HepG2 (cell line): ENCODE measurements around the gene SULT4A1. TPM values are rescaled to one million over a fixed set of nuclear protein-coding genes. Genes with fewer than 3 reads are reported as not detected.

Experiments
- GTF3A ChIP-seq: sonication (generic); formaldehyde crosslinking; conservative IDR thresholded peaks from 2 replicates; pipeline ENCODE4 v1.4.0; 2020; ENCODE audit warnings: mild to moderate bottlenecking, missing genetic modification reagents
- HNRNPLL ChIP-seq: fragments of 200-400 bp; formaldehyde crosslinking; IDR thresholded peaks from 2 replicates; pipeline ENCODE4 v1.6.1; 2017; ENCODE audit warnings: mild to moderate bottlenecking, low read depth, low read length; ENCODE audit not compliant: poor library complexity, severe bottlenecking
- JUND ChIP-seq: sonication (generic); formaldehyde crosslinking; IDR thresholded peaks from 2 replicates; pipeline ENCODE4 v1.8.0; 2022; ENCODE audit warnings: mild to moderate bottlenecking, missing genetic modification reagents
- KMT2A ChIP-seq: sonication (generic); formaldehyde crosslinking; IDR thresholded peaks from 2 replicates; pipeline ENCODE4 v1.4.0; 2020; ENCODE audit warnings: missing genetic modification reagents
- NCOR1 ChIP-seq: fragments of 200-600 bp; sonication (generic); IDR thresholded peaks from 2 replicates; pipeline ENCODE4 v1.7.0; 2017; ENCODE audit warnings: antibody characterized with exemption, low read length, borderline replicate concordance
- NFE2L2 ChIP-seq: fragments of 150-350 bp; IDR thresholded peaks from 2 replicates; pipeline ENCODE4 v1.6.1; 2014; ENCODE audit warnings: low read length
- RBM39 ChIP-seq: fragments of 200-400 bp; formaldehyde crosslinking; IDR thresholded peaks from one replicate; pipeline ENCODE4 v1.6.1; 2018; ENCODE audit warnings: antibody characterized with exemption, mild to moderate bottlenecking, low read depth, low read length; ENCODE audit not compliant: poor library complexity, severe bottlenecking
- ZNF10 ChIP-seq: sonication (generic); formaldehyde crosslinking; IDR thresholded peaks from 2 replicates; pipeline ENCODE4 v1.4.0; 2020; ENCODE audit warnings: mild to moderate bottlenecking, low read depth, missing genetic modification reagents, borderline replicate concordance
- ZNF142 ChIP-seq: sonication (generic); formaldehyde crosslinking; IDR thresholded peaks from 2 replicates; pipeline ENCODE4 v1.4.0; 2020; ENCODE audit warnings: missing genetic modification reagents
- ZNF224 ChIP-seq: sonication (generic); formaldehyde crosslinking; IDR thresholded peaks from 2 replicates; pipeline ENCODE4 v1.5.0; 2020; ENCODE audit warnings: mild to moderate bottlenecking, missing genetic modification reagents
- ZNF24 ChIP-seq: fragments of 450-650 bp; IDR thresholded peaks from 2 replicates; pipeline ENCODE4 v1.6.1; 2017; ENCODE audit warnings: antibody characterized with exemption, mild to moderate bottlenecking
- ZNF264 ChIP-seq: sonication (generic); formaldehyde crosslinking; IDR thresholded peaks from 2 replicates; pipeline ENCODE4 v1.4.0; 2020; ENCODE audit warnings: missing genetic modification reagents
- ZNF713 ChIP-seq: sonication (generic); formaldehyde crosslinking; IDR thresholded peaks from 2 replicates; pipeline ENCODE4 v1.4.0; 2020; ENCODE audit warnings: mild to moderate bottlenecking, missing genetic modification reagents
- polyA plus RNA-seq, 8 experiments: library from polyadenylated mRNA; depleted of rRNA in 3 of 8; stranded (reverse) in 7 of 8; unstranded in 1 of 8; fragments of >200 nt; fragmentation: Illumina TruSeq in 4 of 8; extraction: Trizol in 4 of 8; gene quantifications; 2 replicates each; pipeline versions ENCODE4 v1.2.1 to v1.2.3, GENCODE V29; 2011 to 2016; ENCODE audit warnings: low read depth in 4 of 8, missing spikeins in 1 of 8, mixed read lengths in 1 of 8; ENCODE audit not compliant: insufficient read depth in 1 of 8
- total RNA-seq, 5 experiments: library from RNA; depleted of rRNA; stranded (reverse); fragments of >200 nt; fragmentation: Illumina TruSeq; extraction: Trizol; gene quantifications; 2 replicates each; pipeline ENCODE4 v1.2.3, GENCODE V29; 2016; ENCODE audit warnings: low read depth in 1 of 5
- TF ChIP-seq, protein P1 (sequence below): sonication (generic); formaldehyde crosslinking; conservative IDR thresholded peaks from 2 replicates; pipeline ENCODE4 v1.8.0; 2022; ENCODE audit warnings: low read depth, missing genetic modification reagents
- TF ChIP-seq, protein P2 (sequence below): sonication (generic); formaldehyde crosslinking; IDR thresholded peaks from 2 replicates; pipeline ENCODE4 v1.4.0; 2020; ENCODE audit warnings: missing genetic modification reagents
- TF ChIP-seq, protein P3 (sequence below): sonication (generic); formaldehyde crosslinking; IDR thresholded peaks from 2 replicates; pipeline ENCODE4 v1.5.1; 2020; ENCODE audit warnings: mild to moderate bottlenecking, missing genetic modification reagents, moderate library complexity

The SULT4A1 gene
- total and polyA plus RNA-seq, 2 of the 13 experiments (the other 11 are each of a cell fraction or from before 2014, with no cell fraction given): not detected

DNA sequence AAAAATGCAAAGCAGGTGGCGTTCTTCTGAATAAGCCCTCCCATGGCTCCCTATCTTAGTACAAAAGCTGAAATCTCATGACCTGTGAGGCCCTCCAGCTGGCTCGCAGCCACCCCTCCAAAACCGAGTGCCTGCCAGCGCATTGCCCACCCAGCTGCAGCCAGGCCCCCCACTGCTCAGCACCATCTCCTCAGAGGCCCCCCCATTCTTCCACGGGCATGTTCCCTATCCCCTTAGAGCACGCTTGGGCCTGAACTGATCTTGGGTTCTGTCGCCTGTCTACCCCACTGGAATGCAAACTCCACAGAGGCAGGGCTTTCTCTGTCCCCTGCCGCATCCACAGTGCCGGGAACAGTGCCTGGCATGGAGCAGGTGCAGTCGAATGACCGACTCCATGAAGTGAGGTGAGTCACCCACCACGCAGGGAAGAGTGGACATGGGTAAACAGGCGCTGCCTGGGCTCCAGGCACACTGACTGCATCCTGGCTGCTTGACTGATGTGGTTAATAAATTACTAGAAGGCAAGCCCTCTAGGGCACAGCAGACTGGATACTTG is 38.9 kb downstream of the SULT4A1 start (continued):
- TF ChIP-seq, protein P1, sequence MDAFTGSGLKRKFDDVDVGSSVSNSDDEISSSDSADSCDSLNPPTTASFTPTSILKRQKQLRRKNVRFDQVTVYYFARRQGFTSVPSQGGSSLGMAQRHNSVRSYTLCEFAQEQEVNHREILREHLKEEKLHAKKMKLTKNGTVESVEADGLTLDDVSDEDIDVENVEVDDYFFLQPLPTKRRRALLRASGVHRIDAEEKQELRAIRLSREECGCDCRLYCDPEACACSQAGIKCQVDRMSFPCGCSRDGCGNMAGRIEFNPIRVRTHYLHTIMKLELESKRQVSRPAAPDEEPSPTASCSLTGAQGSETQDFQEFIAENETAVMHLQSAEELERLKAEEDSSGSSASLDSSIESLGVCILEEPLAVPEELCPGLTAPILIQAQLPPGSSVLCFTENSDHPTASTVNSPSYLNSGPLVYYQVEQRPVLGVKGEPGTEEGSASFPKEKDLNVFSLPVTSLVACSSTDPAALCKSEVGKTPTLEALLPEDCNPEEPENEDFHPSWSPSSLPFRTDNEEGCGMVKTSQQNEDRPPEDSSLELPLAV (CRISPR knock-in tag): no peak
- TF ChIP-seq NFE2L2 (no peak), HNRNPLL (no peak), ZNF142 (no peak), NCOR1 (no peak), ZNF224 (no peak), ZNF713 (CRISPR knock-in tag) (no peak), KMT2A (no peak), GTF3A (CRISPR knock-in tag) (no peak), JUND (CRISPR knock-in tag) (peak; percentile 74), ZNF264 (CRISPR knock-in tag) (no peak), RBM39 (no peak), ZNF10 (CRISPR knock-in tag) (no peak), ZNF24 (no peak)
- TF ChIP-seq, protein P2, sequence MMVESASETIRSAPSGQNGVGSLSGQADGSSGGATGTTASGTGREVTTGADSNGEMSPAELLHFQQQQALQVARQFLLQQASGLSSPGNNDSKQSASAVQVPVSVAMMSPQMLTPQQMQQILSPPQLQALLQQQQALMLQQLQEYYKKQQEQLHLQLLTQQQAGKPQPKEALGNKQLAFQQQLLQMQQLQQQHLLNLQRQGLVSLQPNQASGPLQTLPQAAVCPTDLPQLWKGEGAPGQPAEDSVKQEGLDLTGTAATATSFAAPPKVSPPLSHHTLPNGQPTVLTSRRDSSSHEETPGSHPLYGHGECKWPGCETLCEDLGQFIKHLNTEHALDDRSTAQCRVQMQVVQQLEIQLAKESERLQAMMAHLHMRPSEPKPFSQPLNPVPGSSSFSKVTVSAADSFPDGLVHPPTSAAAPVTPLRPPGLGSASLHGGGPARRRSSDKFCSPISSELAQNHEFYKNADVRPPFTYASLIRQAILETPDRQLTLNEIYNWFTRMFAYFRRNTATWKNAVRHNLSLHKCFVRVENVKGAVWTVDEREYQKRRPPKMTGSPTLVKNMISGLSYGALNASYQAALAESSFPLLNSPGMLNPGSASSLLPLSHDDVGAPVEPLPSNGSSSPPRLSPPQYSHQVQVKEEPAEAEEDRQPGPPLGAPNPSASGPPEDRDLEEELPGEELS (CRISPR knock-in tag): no peak
- TF ChIP-seq, protein P3, sequence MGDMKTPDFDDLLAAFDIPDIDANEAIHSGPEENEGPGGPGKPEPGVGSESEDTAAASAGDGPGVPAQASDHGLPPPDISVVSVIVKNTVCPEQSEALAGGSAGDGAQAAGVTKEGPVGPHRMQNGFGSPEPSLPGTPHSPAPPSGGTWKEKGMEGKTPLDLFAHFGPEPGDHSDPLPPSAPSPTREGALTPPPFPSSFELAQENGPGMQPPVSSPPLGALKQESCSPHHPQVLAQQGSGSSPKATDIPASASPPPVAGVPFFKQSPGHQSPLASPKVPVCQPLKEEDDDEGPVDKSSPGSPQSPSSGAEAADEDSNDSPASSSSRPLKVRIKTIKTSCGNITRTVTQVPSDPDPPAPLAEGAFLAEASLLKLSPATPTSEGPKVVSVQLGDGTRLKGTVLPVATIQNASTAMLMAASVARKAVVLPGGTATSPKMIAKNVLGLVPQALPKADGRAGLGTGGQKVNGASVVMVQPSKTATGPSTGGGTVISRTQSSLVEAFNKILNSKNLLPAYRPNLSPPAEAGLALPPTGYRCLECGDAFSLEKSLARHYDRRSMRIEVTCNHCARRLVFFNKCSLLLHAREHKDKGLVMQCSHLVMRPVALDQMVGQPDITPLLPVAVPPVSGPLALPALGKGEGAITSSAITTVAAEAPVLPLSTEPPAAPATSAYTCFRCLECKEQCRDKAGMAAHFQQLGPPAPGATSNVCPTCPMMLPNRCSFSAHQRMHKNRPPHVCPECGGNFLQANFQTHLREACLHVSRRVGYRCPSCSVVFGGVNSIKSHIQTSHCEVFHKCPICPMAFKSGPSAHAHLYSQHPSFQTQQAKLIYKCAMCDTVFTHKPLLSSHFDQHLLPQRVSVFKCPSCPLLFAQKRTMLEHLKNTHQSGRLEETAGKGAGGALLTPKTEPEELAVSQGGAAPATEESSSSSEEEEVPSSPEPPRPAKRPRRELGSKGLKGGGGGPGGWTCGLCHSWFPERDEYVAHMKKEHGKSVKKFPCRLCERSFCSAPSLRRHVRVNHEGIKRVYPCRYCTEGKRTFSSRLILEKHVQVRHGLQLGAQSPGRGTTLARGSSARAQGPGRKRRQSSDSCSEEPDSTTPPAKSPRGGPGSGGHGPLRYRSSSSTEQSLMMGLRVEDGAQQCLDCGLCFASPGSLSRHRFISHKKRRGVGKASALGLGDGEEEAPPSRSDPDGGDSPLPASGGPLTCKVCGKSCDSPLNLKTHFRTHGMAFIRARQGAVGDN (CRISPR knock-in tag): peak; percentile 37; the same call in 1 of the 2 replicates
